Measurements from ENCODE around the gene EARS2.

- TF ChIP-seq CTCF (IDR thresholded peaks at IDR 0.05; ENCODE audit: low read depth, low read length) (no peak), POLR2A (IDR thresholded peaks at IDR 0.05; ENCODE audit: extremely low read depth, insufficient read length) (no peak)
These were observed 891 bp upstream of the EARS2 start for GRCh38 chr16:23557779-23558702.
